ENCODE measurements around the gene SKI. TPM values are rescaled to one million over a fixed set of nuclear protein-coding genes. Genes with fewer than 3 reads are reported as not detected.
A peak's percentile ranks its signal among the peaks of the same experiment; 100 is the strongest.

SKI gene
- total and polyA plus RNA-seq, 7 experiments from 2014 or later, result 0.61 to 278 (median 95.3) TPM

DNA sequence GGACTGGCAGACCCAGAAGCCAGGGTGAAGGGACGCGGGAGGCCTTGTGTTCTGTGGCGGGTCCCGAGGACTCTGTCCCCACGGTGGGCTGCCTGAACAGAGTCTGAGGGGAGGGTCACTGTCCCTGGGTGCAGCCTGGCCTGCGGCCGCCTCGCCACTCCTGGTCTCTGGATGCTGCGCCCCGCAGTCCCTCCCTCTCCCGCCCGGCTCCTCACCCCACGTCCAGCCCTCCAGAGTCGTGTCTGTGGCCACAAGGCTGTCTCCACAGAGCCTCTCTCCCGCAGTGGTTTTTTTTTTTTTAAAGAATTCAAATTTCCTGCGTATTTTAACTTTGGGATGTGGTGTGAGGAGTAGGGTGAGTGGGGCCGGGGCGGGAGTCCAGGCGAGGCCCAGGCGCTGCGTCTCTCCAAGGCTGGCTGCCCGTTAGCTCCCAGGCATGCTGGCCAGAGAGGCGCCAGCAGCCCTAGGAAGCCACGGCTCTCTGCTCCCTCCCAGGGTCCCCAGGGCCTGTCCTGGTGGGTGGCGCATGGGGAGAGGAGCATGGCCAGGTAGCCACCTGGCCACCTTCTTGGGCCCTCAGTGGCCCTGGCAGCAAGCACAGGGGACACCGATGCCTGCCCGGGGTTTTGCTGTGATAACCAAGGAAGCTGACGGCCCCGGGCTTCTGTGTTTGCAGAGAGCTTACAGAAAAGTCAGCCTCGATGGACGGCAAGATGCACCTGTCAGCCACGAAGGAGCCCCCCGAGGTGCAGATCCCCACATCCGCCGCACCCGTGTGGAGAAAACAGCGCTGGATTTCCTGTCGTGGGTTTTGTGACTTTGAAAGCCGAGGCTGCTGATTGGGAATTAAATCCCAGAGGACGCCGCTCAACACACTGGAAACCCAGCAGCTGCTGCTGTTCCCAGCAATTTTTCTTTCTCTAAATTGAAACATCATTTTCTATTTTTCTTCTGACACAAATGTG, 90.5 kb downstream of the SKI start:
- intact Hi-C loops (cut with micrococcal nuclease), result loop anchor here in 1 of 2 donors (10.0 kb wide), 1 partner anchor 66 kb away; no protein-coding TSS in a partner anchor
- Histone ChIP-seq H3K4me3 (ENCODE audit: low read length) (no peak overlapping the region), H3K4me1 (ENCODE audit: control insufficient read depth in 2 of 2, insufficient read depth in 2 of 2, low read length in 2 of 2) (peaks cover 19 to 24% of the 10 kb centered on the region in 2 donors), H3K27me3 (ENCODE audit: control insufficient read depth in 2 of 2, insufficient read depth in 2 of 2, low read length in 2 of 2) (no peaks in the 10 kb centered on the region), H3K36me3 (ENCODE audit: control insufficient read depth in 2 of 3, insufficient read depth in 3 of 3, low read length in 3 of 3) (no peaks in the 10 kb centered on the region), H3K27ac (ENCODE audit: low read depth, low read length) (no peak overlapping the region), H3K9me3 (ENCODE audit: control insufficient read depth in 2 of 3, low read length in 3 of 3) (no peaks in the 10 kb centered on the region)
- Mint-ChIP-seq H3K4me3 (no peak overlapping the region), H3K9me3 (no peaks in the 10 kb centered on the region), H3K4me1 (peaks cover 0 to 15% (median 7%) of the 10 kb centered on the region in 7 donors), H3K36me3 (no peaks in the 10 kb centered on the region), H3K27ac (peak overlapping the region in 1 of 9 donors; percentile 65), H3K27me3 (no peaks in the 10 kb centered on the region)
- DNase-seq, result no peak
- ChIA-PET CTCF (no interaction called here), POLR2A (no interaction called here)
- ATAC-seq, result no peak

DNA sequence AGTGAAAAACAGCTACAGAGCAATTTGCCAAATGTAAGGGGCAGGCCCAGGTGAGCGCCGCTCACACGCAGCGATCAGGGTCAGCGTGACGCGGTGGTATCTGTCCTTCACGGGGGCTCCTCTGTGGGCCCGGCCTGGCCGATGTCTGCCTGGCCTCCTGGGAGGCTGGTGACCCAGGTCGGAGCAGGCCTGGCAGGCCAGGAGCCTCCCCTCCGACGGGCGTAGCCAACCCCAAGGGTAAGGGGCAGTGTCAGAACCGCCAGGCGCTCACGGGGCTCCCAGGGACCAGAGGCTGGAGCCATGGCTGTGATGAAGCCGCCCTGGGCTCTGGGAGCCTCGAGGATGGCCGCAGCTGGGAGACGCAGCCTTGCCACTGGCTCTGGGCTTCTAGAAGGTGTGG, 91.2 kb downstream of the SKI start:
- Mint-ChIP-seq H3K9me3 (no peaks in the 10 kb centered on the region), H3K4me3 (no peak overlapping the region), H3K27me3 (no peaks in the 10 kb centered on the region), H3K27ac (peak overlapping the region in 1 of 9 donors; percentile 65), H3K4me1 (peaks cover 0 to 12% (median 4%) of the 10 kb centered on the region in 7 donors), H3K36me3 (no peaks in the 10 kb centered on the region)
- Histone ChIP-seq H3K36me3 (ENCODE audit: control insufficient read depth in 2 of 3, insufficient read depth in 3 of 3, low read length in 3 of 3) (no peaks in the 10 kb centered on the region), H3K4me1 (ENCODE audit: control insufficient read depth in 2 of 2, insufficient read depth in 2 of 2, low read length in 2 of 2) (peaks cover 12 to 17% of the 10 kb centered on the region in 2 donors), H3K4me3 (ENCODE audit: low read length) (no peak overlapping the region), H3K9me3 (ENCODE audit: control insufficient read depth in 2 of 3, low read length in 3 of 3) (no peaks in the 10 kb centered on the region), H3K27ac (ENCODE audit: low read depth, low read length) (no peak overlapping the region), H3K27me3 (ENCODE audit: control insufficient read depth in 2 of 2, insufficient read depth in 2 of 2, low read length in 2 of 2) (no peaks in the 10 kb centered on the region)
- intact Hi-C loops (cut with micrococcal nuclease), result loop anchor here in 1 of 2 donors (10.0 kb wide), 1 partner anchor 66 kb away; no protein-coding TSS in a partner anchor
- ATAC-seq (no peak), DNase-seq (no peak)
- POLR2A ChIA-PET, result no interaction called here
- CTCF ChIA-PET, result no interaction called here

- no peaks in the 10 kb centered on the region for H3K9me3 ChIP-seq (ENCODE audit: control insufficient read depth in 2 of 3, low read length in 3 of 3)
- H3K27ac ChIP-seq (ENCODE audit: low read depth, low read length), result no peak overlapping the region
- H3K4me1 ChIP-seq (ENCODE audit: control insufficient read depth in 2 of 2, insufficient read depth in 2 of 2, low read length in 2 of 2), result peaks cover 10 to 15% of the 10 kb centered on the region in 2 donors
- H3K4me3 ChIP-seq (ENCODE audit: low read length), result no peak overlapping the region
- ChIA-PET POLR2A (interaction anchor here (0.5 kb wide), 1 partner anchor 8 kb away, joined by 3 read pairs; no protein-coding TSS in a partner anchor), CTCF (no interaction called here)
- Mint-ChIP-seq H3K27ac (no peak overlapping the region), H3K27me3 (no peaks in the 10 kb centered on the region), H3K36me3 (peaks cover 0 to under 1% (median 0%) of the 10 kb centered on the region in 5 donors), H3K4me1 (peaks cover under 1 to 12% (median 4%) of the 10 kb centered on the region in 7 donors), H3K9me3 (no peaks in the 10 kb centered on the region), H3K4me3 (no peak overlapping the region)
- ATAC-seq (no peak), DNase-seq (no peak)
- H3K27me3 ChIP-seq (ENCODE audit: control insufficient read depth in 2 of 2, insufficient read depth in 2 of 2, low read length in 2 of 2), result no peaks in the 10 kb centered on the region
- H3K36me3 ChIP-seq (ENCODE audit: control insufficient read depth in 2 of 3, insufficient read depth in 3 of 3, low read length in 3 of 3), result no peaks in the 10 kb centered on the region
- intact Hi-C loops (cut with micrococcal nuclease), result no loop called here
Observed at GRCh38 chr1:2320006-2320405, 91.9 kb downstream of the SKI start.

DNA sequence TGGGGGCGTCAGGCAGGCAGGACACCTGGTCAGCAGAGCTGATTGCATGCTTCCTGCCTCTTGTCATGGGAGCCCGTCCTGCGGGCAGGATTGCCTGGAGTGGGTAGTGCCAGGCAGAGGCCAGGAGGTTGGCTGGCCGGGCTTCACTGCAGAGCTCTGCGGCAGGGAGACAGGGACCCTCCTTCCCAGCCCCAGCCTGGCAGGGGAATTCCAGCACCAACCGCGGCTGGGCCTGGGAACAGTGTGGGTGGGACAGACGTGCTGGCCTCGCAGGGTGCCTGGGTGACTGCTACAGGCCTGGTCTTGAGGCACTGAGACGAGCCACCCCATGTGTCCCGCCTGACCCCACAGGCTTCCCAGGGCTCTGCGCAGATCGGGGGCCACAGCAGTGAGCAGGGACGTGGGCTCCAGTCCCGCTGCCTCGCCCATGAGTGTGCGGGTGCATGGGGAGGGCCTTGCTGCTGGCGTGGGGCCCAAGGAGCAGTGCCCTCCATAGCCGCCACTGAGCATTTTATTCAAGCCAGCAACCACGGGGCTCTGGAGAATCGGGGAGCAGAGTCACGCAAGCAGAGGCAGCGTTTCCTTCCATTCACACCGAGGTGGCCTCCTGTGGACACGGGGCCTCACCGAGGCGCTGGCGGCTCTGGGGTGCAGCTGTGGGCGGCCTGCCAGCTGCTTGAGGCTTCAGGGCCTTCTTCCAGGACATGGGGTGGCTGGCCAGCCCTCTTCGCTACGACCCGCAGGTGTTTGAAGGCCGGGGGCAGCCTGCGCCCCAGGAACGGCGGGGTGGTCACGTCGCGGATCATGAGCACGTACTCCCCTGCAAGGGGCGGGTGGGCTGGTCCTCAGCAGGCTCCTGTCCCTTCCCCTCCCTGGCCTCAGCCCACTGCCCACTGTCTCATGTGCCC, 92.9 kb downstream of the SKI start:
- Mint-ChIP-seq H3K27ac (peak overlapping the region in 1 of 9 donors; percentile 9), H3K4me3 (no peak overlapping the region), H3K36me3 (peaks cover 0 to 2% (median 0%) of the 10 kb centered on the region in 5 donors), H3K9me3 (no peaks in the 10 kb centered on the region), H3K27me3 (no peaks in the 10 kb centered on the region), H3K4me1 (peaks cover 2 to 9% (median 4%) of the 10 kb centered on the region in 7 donors)
- no peaks in the 10 kb centered on the region for H3K36me3 ChIP-seq (ENCODE audit: control insufficient read depth in 2 of 3, insufficient read depth in 3 of 3, low read length in 3 of 3)
- H3K27ac ChIP-seq (ENCODE audit: low read depth, low read length), result no peak overlapping the region
- ChIA-PET POLR2A (no interaction called here), CTCF (no interaction called here)
- no peak overlapping the region for H3K4me3 ChIP-seq (ENCODE audit: low read length)
- no peak for DNase-seq
- intact Hi-C loops (cut with micrococcal nuclease), result no loop called here
- no peak for ATAC-seq
- no peaks in the 10 kb centered on the region for H3K9me3 ChIP-seq (ENCODE audit: control insufficient read depth in 2 of 3, low read length in 3 of 3)
- peaks cover 6 to 7% of the 10 kb centered on the region in 2 donors for H3K4me1 ChIP-seq (ENCODE audit: control insufficient read depth in 2 of 2, insufficient read depth in 2 of 2, low read length in 2 of 2)
- no peaks in the 10 kb centered on the region for H3K27me3 ChIP-seq (ENCODE audit: control insufficient read depth in 2 of 2, insufficient read depth in 2 of 2, low read length in 2 of 2)

DNA sequence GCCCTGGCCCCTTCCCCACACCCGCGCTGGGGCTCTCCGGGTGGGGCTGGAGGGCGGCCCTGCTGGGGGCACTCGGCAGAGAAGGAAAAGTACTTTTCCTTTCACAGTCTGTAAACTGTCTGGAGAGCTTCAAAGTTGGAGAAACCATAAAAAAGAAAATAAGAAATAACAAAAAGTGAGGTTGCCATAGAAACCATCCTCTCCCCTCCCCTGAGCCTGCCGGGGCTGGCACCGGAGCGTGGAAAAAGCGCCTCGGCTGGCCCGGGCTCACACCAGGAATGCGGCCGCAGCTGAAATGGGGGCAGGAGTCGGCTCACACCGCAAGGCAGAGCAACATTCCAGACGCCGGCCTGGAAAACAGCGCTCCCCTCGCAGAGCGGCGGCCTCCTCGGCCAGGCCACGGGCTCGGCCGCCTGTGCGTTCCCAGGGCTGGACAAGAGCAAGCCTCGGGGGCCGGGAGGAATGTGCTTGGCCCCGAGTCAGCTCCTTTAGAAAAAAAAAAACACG, 94.0 kb downstream of the SKI start:
- no peaks in the 10 kb centered on the region for H3K36me3 ChIP-seq (ENCODE audit: control insufficient read depth in 2 of 3, insufficient read depth in 3 of 3, low read length in 3 of 3)
- H3K9me3 Mint-ChIP-seq, result peaks cover 0 to 2% (median 0%) of the 10 kb centered on the region in 11 donors
- no peak overlapping the region for H3K27ac ChIP-seq (ENCODE audit: low read depth, low read length)
- H3K4me1 Mint-ChIP-seq, result peaks cover under 1 to 8% (median 4%) of the 10 kb centered on the region in 7 donors
- POLR2A ChIA-PET, result interaction anchor here (0.6 to 0.7 kb wide), 2 partner anchors 9 to 208 kb away, joined by 3 read pairs; no protein-coding TSS in a partner anchor
- H3K4me3 Mint-ChIP-seq, result no peak overlapping the region
- peaks cover 0 to 4% (median 0%) of the 10 kb centered on the region in 5 donors for H3K27me3 Mint-ChIP-seq
- intact Hi-C loops (cut with micrococcal nuclease), result no loop called here
- H3K4me3 ChIP-seq (ENCODE audit: low read length), result no peak overlapping the region
- ATAC-seq (peak; percentile 58), DNase-seq (no peak)
- no peaks in the 10 kb centered on the region for H3K27me3 ChIP-seq (ENCODE audit: control insufficient read depth in 2 of 2, insufficient read depth in 2 of 2, low read length in 2 of 2)
- H3K36me3 Mint-ChIP-seq, result peaks cover 0 to 4% (median 0%) of the 10 kb centered on the region in 5 donors
- no peaks in the 10 kb centered on the region for H3K9me3 ChIP-seq (ENCODE audit: control insufficient read depth in 2 of 3, low read length in 3 of 3)
- peak overlapping the region in 1 of 9 donors; percentile 32 for H3K27ac Mint-ChIP-seq
- peaks cover 0 to 6% of the 10 kb centered on the region in 2 donors for H3K4me1 ChIP-seq (ENCODE audit: control insufficient read depth in 2 of 2, insufficient read depth in 2 of 2, low read length in 2 of 2)
- CTCF ChIA-PET, result no interaction called here

DNA sequence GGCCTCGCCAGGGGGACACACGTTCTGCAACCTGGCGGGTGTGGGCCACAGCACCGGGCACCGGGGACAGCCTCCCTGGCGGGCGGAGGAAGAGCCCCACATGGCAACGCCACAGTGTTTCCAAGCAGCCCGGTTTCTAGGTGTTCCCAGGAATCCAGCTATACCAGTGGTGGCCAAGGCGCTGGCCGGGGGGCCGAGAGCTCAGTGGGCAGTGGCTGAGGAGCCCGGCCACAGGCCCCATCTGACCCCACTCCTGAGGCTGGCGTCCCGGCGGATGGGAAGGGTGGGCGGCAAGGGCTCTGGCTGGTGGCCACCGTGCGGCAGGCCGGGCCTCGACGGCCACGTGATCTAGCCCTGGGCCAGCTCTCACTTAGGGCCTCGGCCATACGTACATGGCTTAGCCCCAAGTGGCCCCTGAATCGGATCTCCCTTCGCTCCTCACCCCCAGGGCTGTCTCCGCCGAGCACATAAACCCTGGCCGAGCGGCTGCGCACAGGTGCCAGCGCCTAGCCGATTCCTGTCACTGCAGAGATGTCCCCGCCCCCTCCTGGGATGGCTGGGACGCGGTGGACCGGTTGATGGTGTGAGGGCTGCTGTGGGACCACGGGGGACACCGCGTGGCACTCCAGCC, 94.6 kb downstream of the SKI start:
- ChIA-PET POLR2A (no interaction called here), CTCF (no interaction called here)
- Histone ChIP-seq H3K9me3 (ENCODE audit: control insufficient read depth in 2 of 3, low read length in 3 of 3) (no peaks in the 10 kb centered on the region), H3K4me3 (ENCODE audit: low read length) (no peak overlapping the region), H3K4me1 (ENCODE audit: control insufficient read depth in 2 of 2, insufficient read depth in 2 of 2, low read length in 2 of 2) (peaks cover 0 to 6% of the 10 kb centered on the region in 2 donors), H3K36me3 (ENCODE audit: control insufficient read depth in 2 of 3, insufficient read depth in 3 of 3, low read length in 3 of 3) (no peaks in the 10 kb centered on the region), H3K27ac (ENCODE audit: low read depth, low read length) (no peak overlapping the region), H3K27me3 (ENCODE audit: control insufficient read depth in 2 of 2, insufficient read depth in 2 of 2, low read length in 2 of 2) (no peaks in the 10 kb centered on the region)
- intact Hi-C loops (cut with micrococcal nuclease), result no loop called here
- H3K4me1 Mint-ChIP-seq, result peaks cover 0 to 13% (median 5%) of the 10 kb centered on the region in 7 donors
- no peak overlapping the region for H3K4me3 Mint-ChIP-seq
- DNase-seq (no peak), ATAC-seq (no peak)
- peaks cover 0 to 7% (median 0%) of the 10 kb centered on the region in 5 donors for H3K27me3 Mint-ChIP-seq
- H3K27ac Mint-ChIP-seq, result no peak overlapping the region
- peaks cover 0 to 7% (median 0%) of the 10 kb centered on the region in 5 donors for H3K36me3 Mint-ChIP-seq
- peaks cover 0 to 2% (median 0%) of the 10 kb centered on the region in 11 donors for H3K9me3 Mint-ChIP-seq
